ENCODE measurements around the gene DPYD. TPM values are rescaled to one million over a fixed set of nuclear protein-coding genes. Genes with fewer than 3 reads are reported as not detected.

The DPYD gene
- total RNA-seq, 1 donor from 2014 or later = 9.2 TPM

- TF ChIP-seq CTCF (IDR thresholded peaks at IDR 0.05; ENCODE audit: borderline replicate concordance) = no peak
- intact Hi-C loops (cut with micrococcal nuclease) = no loop called here
- peaks cover 10% of the 10 kb centered on the region for H3K9me3 ChIP-seq (replicated peaks)
- DNase-seq = no peak
- no peak overlapping the region for H3K4me3 ChIP-seq
- H3K27ac ChIP-seq (replicated peaks) = no peak overlapping the region
- no peaks in the 10 kb centered on the region for H3K27me3 ChIP-seq (ENCODE audit: low read depth)
- peaks cover 6% of the 10 kb centered on the region for H3K36me3 ChIP-seq
- H3K4me1 ChIP-seq = no peaks in the 10 kb centered on the region
Observed at GRCh38 chr1:97482022-97482421, 438.8 kb downstream of the DPYD start.

GRCh38 chr1:97467445-97467844, 453.4 kb downstream of the DPYD start:
- intact Hi-C loops (cut with micrococcal nuclease) = no loop called here
- peaks cover 7% of the 10 kb centered on the region for H3K9me3 ChIP-seq (replicated peaks)
- H3K4me1 ChIP-seq = peaks cover 3% of the 10 kb centered on the region
- H3K27me3 ChIP-seq (ENCODE audit: low read depth) = no peaks in the 10 kb centered on the region
- H3K27ac ChIP-seq (replicated peaks) = no peak overlapping the region
- no peak for TF ChIP-seq CTCF (IDR thresholded peaks at IDR 0.05; ENCODE audit: borderline replicate concordance)
- DNase-seq = no peak
- H3K4me3 ChIP-seq = no peak overlapping the region
- H3K36me3 ChIP-seq = no peaks in the 10 kb centered on the region

GRCh38 chr1:97464305-97464704, 456.5 kb downstream of the DPYD start:
- Histone ChIP-seq H3K4me1 (peaks cover 17% of the 10 kb centered on the region), H3K27me3 (ENCODE audit: low read depth) (no peaks in the 10 kb centered on the region), H3K27ac (replicated peaks) (no peak overlapping the region), H3K9me3 (replicated peaks) (peaks cover 7% of the 10 kb centered on the region), H3K36me3 (no peaks in the 10 kb centered on the region), H3K4me3 (no peak overlapping the region)
- no peak for TF ChIP-seq CTCF (IDR thresholded peaks at IDR 0.05; ENCODE audit: borderline replicate concordance)
- intact Hi-C loops (cut with micrococcal nuclease) = no loop called here
- no peak for DNase-seq

- intact Hi-C loops (cut with micrococcal nuclease) = no loop called here
- Histone ChIP-seq H3K4me3 (no peak overlapping the region), H3K27ac (replicated peaks) (peak overlapping the region; percentile 67), H3K9me3 (replicated peaks) (peaks cover 7% of the 10 kb centered on the region), H3K27me3 (ENCODE audit: low read depth) (no peaks in the 10 kb centered on the region), H3K36me3 (no peaks in the 10 kb centered on the region), H3K4me1 (peaks cover 25% of the 10 kb centered on the region)
- TF ChIP-seq CTCF (IDR thresholded peaks at IDR 0.05; ENCODE audit: borderline replicate concordance) = no peak
- no peak for DNase-seq
Observed at GRCh38 chr1:97461782-97462181, 459.1 kb downstream of the DPYD start.

GRCh38 chr1:97457446-97458089, 463.3 kb downstream of the DPYD start:
- Histone ChIP-seq H3K9me3 (replicated peaks) (no peaks in the 10 kb centered on the region), H3K4me3 (no peak overlapping the region), H3K36me3 (no peaks in the 10 kb centered on the region), H3K4me1 (peaks cover 23% of the 10 kb centered on the region), H3K27me3 (ENCODE audit: low read depth) (no peaks in the 10 kb centered on the region), H3K27ac (replicated peaks) (no peak overlapping the region)
- TF ChIP-seq CTCF (IDR thresholded peaks at IDR 0.05; ENCODE audit: borderline replicate concordance) = no peak
- no peak for DNase-seq
- intact Hi-C loops (cut with micrococcal nuclease) = no loop called here
